ENCODE results near the gene CDKN2C. TPM values are rescaled to one million over a fixed set of nuclear protein-coding genes. Genes with fewer than 3 reads are reported as not detected.

Gene CDKN2C
- polyA plus RNA-seq: 3.1 and 3.9 TPM in 2 replicates

DNA sequence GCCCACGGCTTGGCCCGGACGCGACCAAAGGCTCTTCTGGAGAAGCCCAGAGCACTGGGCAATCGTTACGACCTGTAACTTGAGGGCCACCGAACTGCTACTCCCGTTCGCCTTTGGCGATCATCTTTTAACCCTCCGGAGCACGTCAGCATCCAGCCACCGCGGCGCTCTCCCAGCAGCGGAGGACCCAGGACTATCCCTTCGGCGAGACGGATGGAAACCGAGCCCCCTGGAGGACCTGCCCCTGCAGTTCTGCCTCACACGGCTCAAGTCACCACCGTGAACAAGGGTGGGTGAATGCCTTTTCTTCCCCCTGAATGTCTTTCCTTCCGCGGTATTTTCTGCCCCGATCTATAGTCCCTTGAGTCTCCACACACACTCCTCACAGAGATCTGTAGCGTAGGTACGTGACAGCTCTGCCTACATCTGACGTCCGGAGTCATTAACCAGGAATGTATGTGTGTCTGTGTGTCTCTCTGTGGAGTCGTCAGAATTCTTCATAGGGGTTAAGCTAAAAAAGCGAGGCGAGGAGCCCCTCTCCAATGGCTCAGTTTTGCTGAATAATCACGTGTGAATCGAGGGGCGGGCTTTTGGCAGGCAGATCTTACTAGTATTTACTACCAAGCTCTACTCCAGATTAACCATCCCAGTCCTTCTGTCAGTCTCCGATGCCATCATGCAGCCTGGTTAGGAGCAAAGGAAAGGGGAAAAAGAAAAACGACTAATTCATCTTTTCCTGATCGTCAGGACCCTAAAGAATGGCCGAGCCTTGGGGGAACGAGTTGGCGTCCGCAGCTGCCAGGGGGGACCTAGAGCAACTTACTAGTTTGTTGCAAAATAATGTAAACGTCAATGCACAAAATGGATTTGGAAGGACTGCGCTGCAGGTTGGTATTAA lies at the start of gene CDKN2C:
TSS of gene CDKN2C (plus strand) at position 635 of the 898 bp plus-strand sequence. CDS start at position 759, 124 bp downstream.

DNA sequence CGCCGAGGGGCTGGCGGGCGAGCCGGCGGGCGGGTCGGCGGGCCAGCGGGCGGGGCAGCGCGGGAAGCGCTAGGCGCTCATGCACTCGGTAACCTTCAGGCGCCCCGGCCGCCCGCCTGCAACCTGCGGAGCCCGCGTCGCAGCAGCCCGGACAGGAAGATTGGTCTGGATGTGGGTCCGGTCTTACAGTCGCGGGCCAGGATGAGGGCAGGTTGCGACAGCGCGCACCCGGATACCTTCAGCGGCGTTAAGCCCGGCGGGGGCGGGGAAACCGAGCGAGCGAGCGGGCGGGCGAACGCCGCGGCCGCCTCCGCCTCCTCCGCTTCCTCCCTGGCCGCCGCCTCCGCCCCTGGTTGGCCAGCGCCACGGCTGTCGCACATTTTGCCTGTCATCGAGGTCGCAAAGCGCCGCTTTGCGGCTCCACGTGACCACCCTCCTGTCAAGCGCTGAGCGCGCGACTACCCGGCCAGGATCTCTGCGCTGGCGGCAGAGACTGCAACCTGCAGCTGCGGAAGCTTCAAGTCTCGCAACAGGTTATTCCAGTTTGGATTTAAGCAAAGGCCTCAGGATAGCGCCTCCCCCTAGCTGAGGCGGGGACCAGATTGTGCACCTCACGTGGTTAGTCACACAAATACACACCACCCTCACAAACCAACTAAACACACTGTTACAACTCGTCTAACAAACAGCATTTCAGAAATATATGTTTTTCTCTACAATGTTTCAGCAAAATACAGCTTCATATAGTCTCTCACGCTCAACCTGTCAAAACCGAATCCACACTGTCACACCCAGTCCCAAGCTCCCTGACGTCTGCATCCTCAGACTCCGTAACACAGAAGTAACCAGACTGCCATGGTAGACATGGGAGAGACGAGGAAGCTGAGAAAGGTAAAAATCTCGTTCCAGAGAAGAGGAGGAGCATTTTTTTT lies 9.9 kb upstream of the CDKN2C start, which contains the start of gene FAF1:
TSS of gene FAF1 (minus strand) at position 355 of the 932 bp plus-strand sequence. CDS start 456 bp downstream, outside the sequence.

Other genes starting within 250 kb of the CDKN2C start
- 43.4 and 48.2 TPM in 2 replicates for gene FAF1, start 10.0 kb upstream of the CDKN2C start, polyA plus RNA-seq
- gene C1orf185, start 132.0 kb downstream of the CDKN2C start, polyA plus RNA-seq: not detected in 2 replicates